ENCODE measurements around the gene MESP2.

The MESP2 gene

DNA sequence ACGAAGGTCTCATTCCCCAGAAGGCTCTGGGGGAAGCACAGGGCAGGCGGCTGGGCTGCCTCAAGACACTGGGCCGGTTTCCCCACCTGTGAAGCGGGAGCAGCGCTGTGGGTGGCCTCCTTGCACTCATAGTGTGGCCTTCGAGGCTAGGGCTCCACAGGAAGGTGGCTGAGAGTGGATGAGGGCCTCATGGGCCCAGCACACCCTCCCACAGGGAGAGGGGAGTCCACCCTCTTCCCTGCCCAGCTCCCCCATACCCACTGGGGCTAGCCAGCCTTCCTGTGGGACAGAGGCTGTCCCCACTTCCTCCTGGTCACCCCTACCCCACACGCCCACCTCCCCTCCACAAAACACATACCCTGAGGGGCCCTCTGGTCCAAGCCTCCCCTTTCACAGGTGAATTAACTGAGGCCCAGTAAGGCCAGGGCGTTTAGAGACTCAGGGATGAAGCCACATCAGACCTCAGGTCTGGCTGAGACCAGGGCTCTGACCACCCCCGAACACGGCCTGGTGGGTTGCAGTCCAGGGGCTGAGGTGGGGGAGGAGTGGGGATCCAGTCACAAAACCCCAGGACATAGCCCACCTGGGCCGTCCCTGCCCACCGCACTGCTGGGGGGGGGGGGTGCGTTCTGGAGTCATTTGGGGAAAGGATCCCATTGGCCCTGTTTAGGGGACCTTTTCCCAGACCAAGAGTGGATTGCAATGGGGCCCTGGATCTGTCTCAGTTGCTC, 37.4 kb downstream of the MESP2 start:
- DNase-seq (ENCODE audit: low read depth): no peak
- in situ Hi-C loops (cut with HindIII; ENCODE audit: low sequenced_read_pairs): no loop called here
- H3K4me3 ChIP-seq (ENCODE audit: low read depth, low read length): peak overlapping the region; percentile 87
- TF ChIP-seq, protein P1, sequence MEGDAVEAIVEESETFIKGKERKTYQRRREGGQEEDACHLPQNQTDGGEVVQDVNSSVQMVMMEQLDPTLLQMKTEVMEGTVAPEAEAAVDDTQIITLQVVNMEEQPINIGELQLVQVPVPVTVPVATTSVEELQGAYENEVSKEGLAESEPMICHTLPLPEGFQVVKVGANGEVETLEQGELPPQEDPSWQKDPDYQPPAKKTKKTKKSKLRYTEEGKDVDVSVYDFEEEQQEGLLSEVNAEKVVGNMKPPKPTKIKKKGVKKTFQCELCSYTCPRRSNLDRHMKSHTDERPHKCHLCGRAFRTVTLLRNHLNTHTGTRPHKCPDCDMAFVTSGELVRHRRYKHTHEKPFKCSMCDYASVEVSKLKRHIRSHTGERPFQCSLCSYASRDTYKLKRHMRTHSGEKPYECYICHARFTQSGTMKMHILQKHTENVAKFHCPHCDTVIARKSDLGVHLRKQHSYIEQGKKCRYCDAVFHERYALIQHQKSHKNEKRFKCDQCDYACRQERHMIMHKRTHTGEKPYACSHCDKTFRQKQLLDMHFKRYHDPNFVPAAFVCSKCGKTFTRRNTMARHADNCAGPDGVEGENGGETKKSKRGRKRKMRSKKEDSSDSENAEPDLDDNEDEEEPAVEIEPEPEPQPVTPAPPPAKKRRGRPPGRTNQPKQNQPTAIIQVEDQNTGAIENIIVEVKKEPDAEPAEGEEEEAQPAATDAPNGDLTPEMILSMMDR (IDR thresholded peaks at IDR 0.05; ENCODE audit: low read depth, low read length, missing control alignments): no peak

DNA sequence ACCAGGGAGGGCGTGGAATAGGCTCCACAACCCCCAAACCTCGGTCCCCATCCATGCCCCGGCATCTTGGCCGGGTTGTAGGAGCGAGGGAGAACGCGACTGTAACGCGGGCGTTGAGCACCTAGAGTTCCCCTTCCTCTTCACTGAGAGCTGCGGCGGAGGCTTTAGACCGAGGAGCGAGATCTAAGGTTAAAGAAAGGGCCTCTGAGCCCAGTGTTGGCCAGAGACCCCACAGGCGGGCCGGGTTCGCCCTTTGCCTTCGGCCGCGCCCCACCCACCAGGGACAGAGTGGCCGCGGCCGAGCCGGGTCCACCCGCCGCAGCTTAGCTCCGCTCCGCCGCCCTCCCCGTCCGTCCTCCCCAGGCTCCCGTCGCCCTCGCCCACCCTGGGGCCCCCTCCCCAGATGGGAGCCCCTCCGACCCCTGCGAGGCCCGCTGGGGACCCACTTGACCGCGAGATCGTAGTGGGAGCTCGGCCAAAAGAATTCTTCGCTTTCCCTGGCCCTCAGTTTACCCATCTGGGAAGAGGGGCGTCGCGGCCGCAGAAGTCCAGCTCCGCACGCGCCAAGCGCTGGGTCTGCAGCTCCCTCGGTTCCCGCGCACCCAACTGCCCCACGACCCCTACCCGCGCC, 38.1 kb downstream of the MESP2 start:
- in situ Hi-C loops (cut with HindIII; ENCODE audit: low sequenced_read_pairs): no loop called here
- peak overlapping the region; percentile 87 for H3K4me3 ChIP-seq (ENCODE audit: low read depth, low read length)
- DNase-seq (ENCODE audit: low read depth): no peak

DNA sequence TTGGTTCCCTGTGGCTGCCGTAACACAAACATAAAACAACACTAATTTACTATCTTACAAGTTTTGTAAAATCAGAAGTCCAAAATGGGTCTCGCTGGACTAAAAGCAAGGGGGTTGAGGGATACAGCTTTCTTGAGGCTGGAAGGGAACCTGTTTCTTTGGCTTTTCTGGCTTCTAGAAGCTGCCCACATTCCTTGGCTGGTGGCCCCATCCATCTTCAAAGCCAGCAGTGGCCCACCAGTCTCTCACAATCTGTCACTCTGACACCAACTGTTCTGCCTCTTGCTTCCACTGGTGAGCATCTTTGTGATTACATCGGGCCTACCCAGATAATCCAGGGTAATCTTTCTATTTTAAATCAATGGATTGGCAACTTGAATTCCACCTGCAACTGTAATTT, 39.6 kb downstream of the MESP2 start:
- H3K4me3 ChIP-seq (ENCODE audit: low read depth, low read length): no peak overlapping the region
- TF ChIP-seq, protein P1 (IDR thresholded peaks at IDR 0.05; ENCODE audit: low read depth, low read length, missing control alignments): no peak
- in situ Hi-C loops (cut with HindIII; ENCODE audit: low sequenced_read_pairs): no loop called here
- no peak for DNase-seq (ENCODE audit: low read depth)

More for the DNA sequence above, 38.1 kb downstream of the MESP2 start:
- TF ChIP-seq, protein P1 (IDR thresholded peaks at IDR 0.05; ENCODE audit: low read depth, low read length, missing control alignments): no peak

DNA sequence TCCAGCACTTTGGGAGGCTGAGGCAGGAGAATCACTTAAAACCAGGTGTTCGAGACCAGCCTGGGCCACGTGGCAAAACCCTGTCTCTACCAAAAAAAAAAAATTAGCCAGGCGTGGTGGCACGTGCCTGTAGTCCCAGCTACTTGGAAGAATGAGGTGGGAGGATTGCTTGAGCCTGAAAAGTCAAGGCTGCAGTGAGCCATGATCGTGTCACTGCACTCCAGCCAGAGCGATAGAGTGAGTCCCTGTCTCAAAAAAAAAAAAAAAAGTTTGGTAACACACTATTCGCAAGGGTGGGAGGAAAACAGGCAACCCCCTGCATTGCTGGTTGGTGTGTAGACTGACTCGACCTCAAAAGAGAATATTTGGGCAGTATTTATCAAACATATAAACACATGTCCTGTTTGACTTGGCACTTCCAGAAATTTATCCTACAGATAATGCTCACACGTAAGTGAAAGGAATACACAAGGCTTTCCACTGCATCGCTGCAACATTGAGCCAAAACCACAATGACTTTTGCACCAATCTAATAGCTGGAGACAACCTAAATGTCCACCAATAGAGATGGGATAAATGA, 41.7 kb downstream of the MESP2 start:
- TF ChIP-seq, protein P1 (IDR thresholded peaks at IDR 0.05; ENCODE audit: low read depth, low read length, missing control alignments): no peak
- in situ Hi-C loops (cut with HindIII; ENCODE audit: low sequenced_read_pairs): no loop called here
- DNase-seq (ENCODE audit: low read depth): no peak
- H3K4me3 ChIP-seq (ENCODE audit: low read depth, low read length): no peak overlapping the region

DNA sequence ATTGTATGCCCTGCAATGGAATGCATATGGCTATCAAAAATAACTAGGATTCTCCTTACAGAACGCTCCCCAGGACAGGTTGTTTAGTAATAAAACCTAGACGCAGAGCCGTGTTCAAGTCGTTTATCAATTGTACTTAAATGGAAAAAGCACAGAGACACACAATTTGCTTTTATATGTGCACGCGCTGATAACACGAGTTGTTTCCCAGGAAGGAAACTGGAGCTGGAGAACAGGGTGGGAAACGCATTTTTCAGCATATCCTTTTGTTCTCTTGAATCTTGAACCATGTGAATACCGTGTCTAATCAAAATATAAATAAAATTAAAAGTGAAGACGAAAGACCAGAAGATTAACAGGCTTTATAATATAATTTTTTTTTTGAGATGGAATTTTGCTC, 42.2 kb downstream of the MESP2 start:
- DNase-seq (ENCODE audit: low read depth): no peak
- no peak overlapping the region for H3K4me3 ChIP-seq (ENCODE audit: low read depth, low read length)
- TF ChIP-seq, protein P1 (IDR thresholded peaks at IDR 0.05; ENCODE audit: low read depth, low read length, missing control alignments): no peak
- in situ Hi-C loops (cut with HindIII; ENCODE audit: low sequenced_read_pairs): no loop called here

DNA sequence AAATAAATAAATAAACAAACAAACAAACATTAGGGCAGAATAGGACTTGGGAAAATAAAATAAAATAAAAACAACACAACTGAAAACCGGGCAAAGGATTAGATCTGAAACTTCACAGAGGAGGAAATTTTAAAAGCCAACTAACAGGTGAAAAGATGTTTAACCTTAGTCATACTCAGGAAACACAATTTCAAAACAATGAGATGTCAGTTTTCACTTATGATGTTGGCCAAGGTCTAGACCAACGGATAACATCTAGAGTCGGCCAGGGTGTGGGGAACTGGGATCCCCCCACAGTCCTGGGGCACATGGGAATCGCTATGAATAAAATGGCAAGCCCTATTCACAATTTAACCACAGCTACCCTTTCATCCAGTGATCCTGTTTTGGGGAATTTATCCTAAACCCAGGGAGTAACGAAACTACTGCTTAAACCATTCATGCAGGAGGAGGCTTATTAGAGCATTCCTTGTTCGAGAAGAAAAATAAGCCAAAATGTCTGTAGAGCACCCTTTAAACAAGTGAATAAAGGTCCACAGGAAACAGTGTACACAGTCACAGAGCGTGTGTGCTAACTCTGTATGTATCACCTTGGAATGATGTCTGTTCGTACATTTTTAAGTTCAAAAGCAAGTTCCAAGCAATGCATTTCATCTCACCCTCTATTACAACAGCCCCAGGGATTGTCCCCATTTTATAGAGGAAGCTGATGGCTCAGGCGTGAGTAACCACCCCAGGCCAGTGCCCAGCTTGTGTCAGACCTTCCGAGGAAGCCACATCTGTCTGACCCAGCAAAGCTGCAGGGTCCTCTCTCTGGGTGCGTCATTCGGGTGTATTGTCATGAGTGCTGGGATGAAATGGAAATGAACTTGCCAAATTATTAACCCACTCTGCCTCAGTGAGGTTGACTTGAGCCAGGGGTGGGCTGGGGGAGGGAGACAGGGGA, 44.8 kb downstream of the MESP2 start:
- in situ Hi-C loops (cut with HindIII; ENCODE audit: low sequenced_read_pairs): no loop called here
- no peak for DNase-seq (ENCODE audit: low read depth)
- TF ChIP-seq, protein P1 (IDR thresholded peaks at IDR 0.05; ENCODE audit: low read depth, low read length, missing control alignments): no peak
- H3K4me3 ChIP-seq (ENCODE audit: low read depth, low read length): no peak overlapping the region
